ENCODE results near the gene CUX1. TPM values are rescaled to one million over a fixed set of nuclear protein-coding genes. Genes with fewer than 3 reads are reported as not detected.

Gene CUX1
- total RNA-seq, 1 experiment from 2014 or later: 116 TPM

GRCh38 chr7:101880282-101881054 is 63.0 kb downstream of the CUX1 start:
- Histone ChIP-seq H3K36me3 (ENCODE audit: control insufficient read depth, insufficient read depth, low read length) (no peaks in the 10 kb centered on the region; the same call in 1 of the 2 replicates), H3K4me3 (ENCODE audit: low read depth, low read length) (no peak overlapping the region), H3K27me3 (replicated peaks; ENCODE audit: control insufficient read depth, insufficient read depth, low read length) (no peaks in the 10 kb centered on the region), H3K9me3 (no peaks in the 10 kb centered on the region), H3K4me1 (peaks cover 67% of the 10 kb centered on the region)
- H3K27ac Mint-ChIP-seq (ENCODE audit: unreplicated experiment): peak overlapping the region; percentile 96
- no peak for DNase-seq
- no peaks in the 10 kb centered on the region for H3K27me3 Mint-ChIP-seq (ENCODE audit: insufficient read depth, unreplicated experiment)
- peaks cover 77% of the 10 kb centered on the region for H3K36me3 Mint-ChIP-seq (ENCODE audit: insufficient read depth, unreplicated experiment)
- ChIA-PET CTCF (interaction anchor here (0.6 to 1.0 kb wide), 2 partner anchors 10 to 1728 kb away, joined by 3 to 5 read pairs; no protein-coding TSS in a partner anchor), POLR2A (no interaction called here)
- intact Hi-C loops (cut with micrococcal nuclease; ENCODE audit: unreplicated experiment): no loop called here
- no peak overlapping the region for H3K4me3 Mint-ChIP-seq (ENCODE audit: unreplicated experiment)
- H3K4me1 Mint-ChIP-seq (ENCODE audit: low read depth, unreplicated experiment): peaks cover 60% of the 10 kb centered on the region
- no TSS peak for BruUV-seq (replicated peaks)
- no peak for TF ChIP-seq CTCF (IDR thresholded peaks at IDR 0.05; ENCODE audit: insufficient read depth in 1 of 2, low read depth in 1 of 2, low read length in 1 of 2, severe bottlenecking in 1 of 2, unreplicated experiment in 1 of 2)
- no peaks in the 10 kb centered on the region for H3K9me3 Mint-ChIP-seq (ENCODE audit: unreplicated experiment)

GRCh38 chr7:101882005-101882421 is 64.6 kb downstream of the CUX1 start:
- ChIA-PET CTCF (interaction anchor here (1.4 kb wide), 1 partner anchor 11 kb away, joined by 7 read pairs; no protein-coding TSS in a partner anchor), POLR2A (interaction anchor here (2.0 kb wide), 1 partner anchor 131 kb away, joined by 14 read pairs; no protein-coding TSS in a partner anchor)
- peak in 1 of 2 experiments; percentile 32 for DNase-seq
- no peaks in the 10 kb centered on the region; the same call in 1 of the 2 replicates for H3K36me3 ChIP-seq (ENCODE audit: control insufficient read depth, insufficient read depth, low read length)
- no peaks in the 10 kb centered on the region for H3K27me3 ChIP-seq (replicated peaks; ENCODE audit: control insufficient read depth, insufficient read depth, low read length)
- peaks cover 62% of the 10 kb centered on the region for H3K4me1 Mint-ChIP-seq (ENCODE audit: low read depth, unreplicated experiment)
- H3K36me3 Mint-ChIP-seq (ENCODE audit: insufficient read depth, unreplicated experiment): peaks cover 77% of the 10 kb centered on the region
- H3K27ac Mint-ChIP-seq (ENCODE audit: unreplicated experiment): peak overlapping the region; percentile 96
- no peaks in the 10 kb centered on the region for H3K9me3 Mint-ChIP-seq (ENCODE audit: unreplicated experiment)
- H3K9me3 ChIP-seq: no peaks in the 10 kb centered on the region
- H3K4me3 Mint-ChIP-seq (ENCODE audit: unreplicated experiment): peak overlapping the region; percentile 66
- H3K4me3 ChIP-seq (ENCODE audit: low read depth, low read length): peak overlapping the region; percentile 13; the same call in 1 of the 2 replicates
- intact Hi-C loops (cut with micrococcal nuclease; ENCODE audit: unreplicated experiment): loop anchor here (2.0 kb wide), 1 partner anchor 65 kb away; the partner anchor contains the start of gene CUX1
- H3K4me1 ChIP-seq: peaks cover 63% of the 10 kb centered on the region
- H3K27me3 Mint-ChIP-seq (ENCODE audit: insufficient read depth, unreplicated experiment): no peaks in the 10 kb centered on the region
- no TSS peak for BruUV-seq (replicated peaks)
- no peak for TF ChIP-seq CTCF (IDR thresholded peaks at IDR 0.05; ENCODE audit: insufficient read depth in 1 of 2, low read depth in 1 of 2, low read length in 1 of 2, severe bottlenecking in 1 of 2, unreplicated experiment in 1 of 2)

Data from Caco-2 (cell line).